Stimulated activated CD8-positive, alpha-beta memory T cell treated with anti-CD3 and anti-CD28 coated beads, Interleukin-15, amount 100 ng/mL, for 24 hours (primary cell): Measurements from ENCODE around the gene NPLOC4.

Experiments
- DNase-seq: peaks from one replicate; pipeline ENCODE4 v3.0.0-alpha.2; 2020; ENCODE audit warnings: low read depth

NPLOC4 gene

DNA sequence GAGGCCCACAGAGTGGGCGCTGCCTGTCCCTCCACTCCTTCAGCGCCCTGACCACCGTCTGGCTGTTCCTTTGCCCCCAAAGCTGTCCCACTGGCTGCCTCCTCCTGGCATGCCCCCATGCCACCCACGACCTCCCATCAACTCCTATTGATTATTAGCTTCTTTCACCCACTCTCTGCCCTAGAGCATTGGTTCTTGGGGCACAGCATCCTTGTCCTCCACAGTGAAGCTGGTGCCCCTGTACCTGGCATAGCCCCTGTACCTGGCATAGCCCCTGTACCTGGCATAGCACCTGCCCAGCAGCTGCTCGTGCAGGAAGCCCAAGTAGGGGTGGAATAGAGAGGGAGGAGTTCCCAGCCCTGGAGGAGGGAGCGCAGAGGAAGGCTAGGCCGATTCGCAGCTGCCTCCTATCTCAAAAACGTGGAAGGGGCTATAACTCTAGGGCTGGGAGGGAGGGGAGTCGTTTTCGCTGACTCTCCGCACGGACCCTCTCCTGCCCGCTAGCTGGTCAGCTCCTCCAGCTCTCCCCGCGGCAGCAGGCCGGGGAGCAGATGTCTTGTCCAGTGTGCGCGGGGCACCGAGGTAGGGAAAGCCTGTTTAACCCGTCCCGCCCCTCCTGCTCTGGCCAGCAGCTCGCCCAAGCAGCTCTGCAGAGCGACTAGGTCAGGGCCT lies 118.7 kb downstream of the NPLOC4 start:
- DNase-seq = no peak

DNA sequence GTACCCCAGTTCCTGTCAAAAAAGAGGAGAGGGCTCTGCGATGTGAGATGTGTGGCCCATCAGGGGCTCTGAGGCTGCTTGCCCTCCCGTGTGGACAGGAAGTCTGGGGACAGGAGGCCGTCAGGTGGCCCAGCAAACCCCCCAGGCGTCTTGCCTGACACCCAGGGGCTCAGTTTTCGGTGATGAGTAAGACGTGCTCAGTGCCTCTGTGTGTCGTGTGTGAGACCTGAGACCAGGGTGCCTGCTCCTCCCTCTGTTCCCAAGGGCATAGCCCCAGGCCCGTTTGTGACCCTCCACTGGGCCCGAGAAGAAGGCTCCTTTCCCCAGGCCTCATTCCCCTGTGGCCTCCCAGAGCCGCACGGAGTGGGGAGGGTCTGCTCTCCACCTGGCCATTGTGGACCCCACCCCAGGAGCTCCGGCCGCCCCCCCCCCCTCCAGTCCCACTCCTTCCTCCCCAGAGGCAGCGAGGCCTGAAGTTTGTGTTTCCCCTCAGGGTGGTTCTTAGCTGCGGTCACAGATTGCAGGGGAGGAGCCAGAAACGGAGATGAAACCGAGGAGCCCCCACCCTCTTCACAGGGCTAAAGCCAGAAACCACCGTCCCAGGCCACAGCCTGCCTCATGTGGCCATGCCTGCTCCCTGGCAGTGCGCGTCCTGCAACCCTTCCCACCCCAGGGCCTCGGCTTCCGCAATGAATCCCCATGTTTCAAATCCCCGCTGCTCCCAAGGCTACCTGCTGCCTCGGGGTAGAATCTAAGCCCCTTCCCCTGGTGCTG lies 119.4 kb downstream of the NPLOC4 start:
- no peak for DNase-seq

DNA sequence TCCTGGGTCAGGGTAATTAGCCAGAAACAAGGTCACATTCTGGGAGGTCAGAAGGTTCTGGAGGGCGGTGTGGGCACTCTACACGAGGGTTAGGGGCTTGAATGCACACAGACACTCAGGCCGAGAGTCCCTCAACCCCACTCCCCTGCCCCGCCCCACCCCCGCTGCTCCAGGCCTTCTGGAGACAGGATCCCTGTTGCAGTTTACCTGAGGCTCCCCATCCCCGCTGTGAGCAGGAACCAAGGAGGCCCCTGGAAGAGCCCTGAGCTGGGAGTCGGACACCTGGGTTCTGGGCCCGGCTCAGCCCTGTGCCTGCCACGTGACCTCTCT lies 119.9 kb downstream of the NPLOC4 start:
- DNase-seq = no peak

DNA sequence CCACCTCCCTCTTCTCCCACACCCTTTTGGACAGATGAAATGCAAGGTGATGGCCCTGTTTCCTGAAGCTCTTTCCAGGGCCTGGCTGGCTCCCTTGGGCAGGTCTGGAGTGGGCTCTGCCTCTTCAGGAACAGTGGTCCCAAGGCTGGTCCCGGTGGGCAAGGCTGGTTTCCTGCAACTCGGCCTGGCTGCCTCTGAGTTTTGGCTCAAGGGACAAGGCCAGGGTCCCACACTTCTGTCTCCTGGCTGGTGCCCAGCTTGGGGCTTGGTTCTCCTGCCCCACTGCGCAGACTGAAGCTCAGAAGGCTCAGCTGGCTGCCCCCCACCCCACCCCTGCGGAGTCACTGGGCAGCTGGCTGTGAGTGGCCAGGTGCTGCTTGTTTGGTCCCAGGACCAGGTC lies 120.5 kb downstream of the NPLOC4 start:
- DNase-seq = no peak

DNA sequence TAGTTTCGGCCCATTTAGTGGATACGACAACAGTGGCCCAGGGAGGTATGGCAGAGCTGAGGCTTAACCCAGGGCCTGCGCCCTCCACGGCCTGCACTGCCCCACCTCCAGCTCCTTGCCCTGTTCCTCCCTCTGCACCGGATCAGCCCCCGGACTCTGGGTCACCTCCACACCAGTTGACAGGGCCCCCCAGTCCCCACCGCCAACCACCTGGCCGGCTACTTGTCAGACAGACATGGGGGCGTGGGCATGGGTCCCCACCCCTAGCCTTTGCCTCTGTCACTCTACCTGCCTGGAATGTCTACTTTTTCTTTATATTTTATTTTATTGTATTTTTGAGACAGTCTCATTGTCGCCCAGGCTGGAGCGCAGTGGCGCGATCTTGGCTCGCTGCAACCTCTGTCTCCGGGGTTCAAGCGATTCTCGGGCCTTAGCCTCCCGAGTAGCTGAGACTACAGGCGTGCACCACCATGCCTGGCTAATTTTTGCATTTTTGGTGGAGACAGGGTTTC lies 121.3 kb downstream of the NPLOC4 start:
- DNase-seq = no peak

DNA sequence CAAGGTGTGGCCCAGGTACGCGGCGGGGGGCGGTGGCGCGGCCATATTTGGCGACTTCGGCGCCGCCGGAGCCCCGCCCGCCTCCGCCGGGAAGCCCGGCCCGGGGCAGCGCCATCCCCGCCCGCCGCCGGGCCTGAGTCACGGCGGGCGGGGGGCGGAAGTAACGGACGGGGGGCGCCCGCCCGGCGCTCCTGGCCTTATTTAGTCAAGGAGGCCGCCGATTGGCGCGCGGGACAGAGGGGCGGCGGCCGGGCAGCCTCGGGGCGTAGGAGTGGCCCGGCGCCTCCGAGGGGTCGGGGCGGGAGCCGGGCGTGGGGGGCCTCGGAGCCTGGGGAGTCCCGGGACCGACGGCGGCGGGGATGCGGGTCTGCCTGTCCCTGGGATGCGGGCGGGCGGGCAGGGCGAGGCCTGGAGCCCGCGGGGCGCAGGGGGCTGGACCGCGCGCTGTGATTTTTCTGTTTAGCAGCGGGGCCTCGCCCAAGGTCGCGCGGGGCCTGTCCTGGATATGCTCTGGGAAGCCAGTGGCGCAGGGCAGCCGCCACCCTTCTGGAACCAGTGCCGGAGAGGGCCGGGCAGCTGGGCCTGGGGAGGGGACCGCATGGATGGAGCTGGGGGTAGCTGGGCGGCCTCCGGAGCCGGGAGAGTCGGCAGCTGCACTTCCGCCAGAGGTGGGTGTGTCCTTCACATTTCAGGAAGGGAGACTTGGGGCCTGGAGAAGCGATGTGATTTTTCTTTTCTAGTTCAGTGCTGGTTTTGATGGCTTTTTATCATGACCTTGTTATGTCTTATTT lies 122.0 kb downstream of the NPLOC4 start:
- no peak for DNase-seq

DNA sequence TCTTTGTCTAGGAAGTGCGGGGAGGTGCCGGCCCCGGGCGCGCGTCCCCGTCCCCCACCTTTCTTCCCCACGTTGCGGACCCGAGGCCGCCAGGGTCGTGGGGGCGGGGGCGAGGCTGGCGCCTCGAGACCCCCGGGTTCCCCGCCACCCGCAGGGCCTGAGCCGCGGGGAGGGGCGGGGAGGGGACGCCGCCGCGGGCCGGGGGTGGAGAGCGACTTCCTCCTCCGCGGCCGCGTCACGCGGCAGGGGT lies 122.5 kb downstream of the NPLOC4 start:
- no peak for DNase-seq

DNA sequence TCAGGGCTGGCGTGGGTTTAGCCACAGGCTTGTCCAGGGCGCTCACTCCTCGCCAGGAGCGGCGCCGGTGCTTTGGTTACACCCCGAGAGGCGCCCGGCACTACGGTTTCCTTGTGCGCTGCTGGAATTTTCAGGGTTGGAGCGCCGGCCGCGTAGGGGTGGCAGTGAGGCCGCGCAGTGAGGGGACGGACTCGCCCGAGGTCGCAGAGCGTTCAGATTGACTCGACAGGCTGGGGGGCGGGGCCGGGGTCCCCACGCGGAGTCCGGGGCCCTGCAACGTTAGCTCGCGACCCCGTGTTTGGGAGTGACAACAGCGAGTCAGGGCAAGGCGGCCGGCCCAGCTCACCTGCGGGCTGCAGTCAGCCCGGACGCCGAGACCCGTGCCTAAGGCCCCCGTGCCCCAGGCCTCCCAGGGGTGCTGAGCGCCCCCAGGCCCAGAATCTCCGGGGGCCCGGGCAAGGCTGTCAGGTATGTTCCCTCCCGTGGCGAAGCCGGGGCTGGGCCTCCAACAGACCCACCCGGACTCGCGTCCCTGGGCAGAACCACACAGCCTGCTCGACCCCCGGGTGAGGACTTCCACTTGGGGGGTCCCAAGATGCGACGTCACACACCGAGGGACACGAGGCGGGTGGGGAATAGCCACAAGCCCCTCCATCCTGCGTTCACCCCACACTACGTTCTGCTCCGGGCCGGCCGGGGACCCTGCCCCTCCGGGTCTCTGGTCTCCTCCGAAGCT lies 123.0 kb downstream of the NPLOC4 start:
- DNase-seq = no peak

DNA sequence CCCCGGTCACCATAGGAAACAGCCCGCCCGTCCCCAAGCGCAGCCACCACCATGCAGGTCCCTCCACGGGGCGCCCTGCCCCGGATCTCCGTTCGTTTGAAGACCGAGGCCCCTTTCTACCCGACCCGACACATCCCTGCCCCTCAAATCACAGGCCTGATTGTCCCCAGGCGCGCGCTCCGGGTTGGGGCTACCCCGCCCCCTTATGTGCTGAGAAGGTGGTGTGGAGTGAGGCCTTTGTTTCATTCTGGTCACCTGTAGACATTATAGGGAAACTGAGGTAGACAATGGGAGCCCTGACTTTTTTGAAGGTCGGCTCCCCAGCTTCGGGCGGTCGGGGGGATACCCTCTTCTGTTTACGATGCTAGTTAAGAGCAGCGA lies 123.5 kb downstream of the NPLOC4 start:
- no peak for DNase-seq

DNA sequence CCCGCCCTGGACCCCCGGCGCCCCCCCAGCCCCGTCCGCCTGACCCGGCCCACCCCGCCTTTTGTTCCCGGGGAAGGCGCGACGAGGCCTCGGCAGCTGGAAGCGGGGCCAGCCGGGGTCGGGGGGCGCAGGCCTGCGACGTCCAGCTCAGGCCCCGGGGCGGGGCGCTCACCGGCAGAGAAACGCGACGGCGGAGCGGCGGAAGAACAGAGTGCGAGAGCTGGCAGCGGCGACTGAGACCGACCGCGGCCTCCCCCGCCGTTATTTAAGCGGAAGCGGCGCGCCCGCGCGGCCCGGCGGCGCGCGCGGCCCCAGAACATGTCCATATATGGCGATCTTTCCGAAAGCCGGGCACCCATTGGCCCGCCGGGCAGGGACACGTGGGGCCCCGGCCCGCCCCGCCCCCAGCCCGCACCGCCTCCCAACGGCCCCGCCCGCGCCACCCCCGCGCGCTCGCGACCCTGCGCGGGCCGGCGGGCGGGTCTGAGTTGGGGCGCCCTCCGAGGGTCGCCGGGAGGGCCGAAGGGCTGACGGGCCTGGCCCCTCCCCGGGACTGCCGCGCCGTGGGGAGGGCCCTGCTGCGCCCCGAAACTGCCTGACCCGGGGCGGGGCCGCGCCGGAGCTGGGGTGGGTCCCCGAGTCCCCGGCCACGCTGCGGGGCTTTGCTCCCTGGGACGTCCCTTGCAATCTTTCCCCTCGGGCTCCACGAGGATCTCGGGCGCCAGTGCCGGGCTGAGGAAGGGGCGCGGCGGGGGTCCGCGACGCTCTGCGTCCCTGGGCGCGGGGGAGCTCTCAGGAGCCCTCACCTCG lies 124.1 kb downstream of the NPLOC4 start, which contains the start of gene ACTG1:
ACTG1 (minus strand) TSS at position 238 of the 810 bp plus-strand sequence. CDS start 445 bp downstream, outside the sequence.
- peak; percentile 87 for DNase-seq

DNA sequence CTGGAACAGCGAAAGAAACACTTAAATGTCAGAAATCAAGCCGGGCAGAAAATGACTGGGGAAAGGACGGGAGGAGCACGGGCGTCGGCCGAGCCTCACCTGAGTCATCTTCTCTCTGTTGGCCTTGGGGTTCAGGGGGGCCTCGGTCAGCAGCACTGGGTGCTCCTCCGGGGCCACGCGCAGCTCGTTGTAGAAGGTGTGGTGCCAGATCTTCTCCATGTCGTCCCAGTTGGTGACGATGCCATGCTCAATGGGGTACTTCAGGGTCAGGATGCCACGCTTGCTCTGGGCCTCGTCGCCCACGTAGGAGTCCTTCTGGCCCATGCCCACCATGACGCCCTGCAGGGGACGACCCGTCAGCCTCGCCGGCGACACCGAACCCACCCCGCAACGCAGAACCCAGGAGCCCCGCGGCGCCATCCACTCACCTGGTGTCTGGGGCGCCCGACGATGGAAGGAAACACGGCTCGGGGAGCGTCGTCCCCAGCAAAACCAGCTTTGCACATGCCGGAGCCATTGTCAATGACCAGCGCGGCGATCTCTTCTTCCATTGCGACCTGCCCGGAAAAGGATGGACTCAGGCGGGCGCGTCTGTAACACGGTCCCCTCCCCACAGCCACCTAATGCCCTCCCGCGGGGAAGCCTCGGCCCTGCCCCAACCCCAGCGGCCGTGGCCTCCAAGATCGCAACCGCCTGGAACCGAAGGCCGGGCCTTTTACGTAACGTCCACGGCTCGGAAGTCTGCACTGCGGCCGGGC lies 124.9 kb downstream of the NPLOC4 start:
- DNase-seq = no peak

DNA sequence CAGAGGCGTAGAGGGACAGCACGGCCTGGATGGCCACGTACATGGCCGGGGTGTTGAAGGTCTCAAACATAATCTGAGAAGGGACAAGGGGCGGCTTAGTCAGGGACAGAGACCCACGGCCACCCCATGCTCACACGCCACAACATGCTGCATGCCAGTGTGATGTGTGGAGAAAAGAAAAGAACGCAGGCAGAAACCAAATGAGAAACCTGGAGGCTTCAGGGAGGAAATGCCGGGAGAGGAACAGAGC lies 125.4 kb downstream of the NPLOC4 start:
- DNase-seq = no peak

DNA sequence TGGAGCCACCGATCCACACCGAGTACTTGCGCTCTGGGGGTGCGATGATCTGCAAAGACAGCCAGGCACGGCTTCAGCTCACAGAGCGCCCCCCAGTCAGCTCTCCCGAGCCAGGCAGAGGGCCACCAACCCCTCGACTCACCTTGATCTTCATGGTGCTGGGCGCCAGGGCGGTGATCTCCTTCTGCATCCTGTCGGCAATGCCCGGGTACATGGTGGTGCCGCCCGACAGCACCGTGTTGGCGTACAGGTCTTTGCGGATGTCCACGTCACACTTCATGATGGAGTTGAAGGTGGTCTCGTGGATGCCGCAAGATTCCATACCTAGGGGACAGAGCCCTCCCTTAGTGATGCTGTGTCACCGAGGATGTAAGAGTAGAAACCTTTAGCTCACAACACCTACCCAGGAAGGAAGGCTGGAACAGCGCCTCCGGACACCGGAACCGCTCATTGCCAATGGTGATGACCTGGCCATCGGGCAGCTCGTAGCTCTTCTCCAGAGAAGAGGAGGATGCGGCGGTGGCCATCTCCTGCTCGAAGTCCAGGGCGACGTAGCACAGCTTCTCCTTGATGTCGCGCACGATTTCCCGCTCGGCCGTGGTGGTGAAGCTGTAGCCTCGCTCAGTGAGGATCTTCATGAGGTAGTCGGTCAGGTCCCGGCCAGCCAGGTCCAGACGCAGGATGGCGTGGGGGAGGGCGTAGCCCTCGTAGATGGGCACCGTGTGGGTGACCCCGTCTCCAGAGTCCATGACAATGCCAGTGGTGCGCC lies 125.9 kb downstream of the NPLOC4 start:
- no peak for DNase-seq

DNA sequence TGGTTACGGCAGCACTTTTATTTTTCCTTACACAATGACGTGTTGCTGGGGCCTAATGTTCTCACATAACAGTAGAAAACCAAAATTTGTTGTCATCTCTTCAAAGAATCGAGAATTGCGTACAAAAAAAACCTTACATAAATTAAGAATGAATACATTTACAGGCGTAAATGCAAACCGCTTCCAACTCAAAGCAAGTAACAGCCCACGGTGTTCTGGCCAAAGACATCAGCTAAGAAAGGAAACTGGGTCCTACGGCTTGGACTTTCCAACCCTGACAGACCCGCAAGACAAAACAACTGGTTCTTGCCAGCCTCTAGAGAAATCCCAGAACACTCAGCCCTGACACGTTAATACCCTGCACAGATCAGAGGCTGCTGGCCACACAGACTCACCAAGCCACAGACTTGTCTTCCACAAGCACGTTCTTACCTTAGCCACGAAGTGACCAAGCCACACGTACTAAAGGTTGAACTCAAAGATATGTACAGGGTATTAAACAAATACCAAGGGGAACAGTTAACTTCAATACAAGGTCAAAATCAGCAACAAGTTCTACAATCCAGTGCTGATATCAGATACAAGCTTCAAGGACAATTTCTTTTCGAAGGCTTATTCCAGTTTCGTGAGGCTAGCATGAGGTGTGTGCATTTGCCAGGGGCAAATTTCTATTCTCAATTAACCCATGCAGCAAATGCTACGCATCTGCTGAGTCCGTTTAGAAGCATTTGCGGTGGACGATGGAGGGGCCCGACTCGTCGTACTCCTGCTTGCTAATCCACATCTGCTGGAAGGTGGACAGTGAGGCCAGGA lies 126.7 kb downstream of the NPLOC4 start:
- DNase-seq = no peak

DNA sequence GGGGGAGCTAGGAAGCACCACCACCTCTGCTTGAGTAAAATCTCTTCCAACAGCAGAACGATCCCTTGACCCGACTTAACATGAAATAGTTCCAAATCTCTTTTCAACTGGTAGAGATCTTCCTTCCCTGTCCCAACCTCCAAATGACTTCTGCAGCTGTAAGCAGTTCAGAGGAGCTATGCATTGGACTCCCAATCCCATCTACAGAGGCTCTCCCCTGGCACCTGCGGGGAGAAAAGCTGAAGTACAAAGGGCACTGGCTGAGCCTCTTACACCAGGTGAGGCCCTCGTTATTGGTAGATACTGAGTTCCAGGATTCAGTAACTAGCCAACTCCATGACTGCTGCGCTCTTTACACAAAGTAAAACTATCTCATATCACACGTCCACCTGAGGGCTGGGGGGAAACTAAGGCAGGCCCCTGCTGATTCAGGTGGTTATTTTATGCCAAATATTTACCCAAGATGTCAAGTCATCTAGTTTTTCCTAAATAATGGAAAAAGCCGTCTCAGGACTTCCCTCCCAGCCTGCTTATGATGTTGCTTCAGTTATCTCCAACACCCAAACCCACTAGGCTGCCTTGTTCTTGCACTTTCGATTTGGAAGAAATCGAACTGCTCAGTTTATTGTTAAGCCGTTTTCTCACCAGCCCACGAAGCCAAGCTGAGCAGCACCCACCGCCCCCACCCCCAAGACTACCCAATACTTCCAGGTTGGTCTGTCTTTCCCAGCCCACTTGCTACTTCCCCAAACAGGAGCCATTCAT lies 127.5 kb downstream of the NPLOC4 start:
- no peak for DNase-seq

DNA sequence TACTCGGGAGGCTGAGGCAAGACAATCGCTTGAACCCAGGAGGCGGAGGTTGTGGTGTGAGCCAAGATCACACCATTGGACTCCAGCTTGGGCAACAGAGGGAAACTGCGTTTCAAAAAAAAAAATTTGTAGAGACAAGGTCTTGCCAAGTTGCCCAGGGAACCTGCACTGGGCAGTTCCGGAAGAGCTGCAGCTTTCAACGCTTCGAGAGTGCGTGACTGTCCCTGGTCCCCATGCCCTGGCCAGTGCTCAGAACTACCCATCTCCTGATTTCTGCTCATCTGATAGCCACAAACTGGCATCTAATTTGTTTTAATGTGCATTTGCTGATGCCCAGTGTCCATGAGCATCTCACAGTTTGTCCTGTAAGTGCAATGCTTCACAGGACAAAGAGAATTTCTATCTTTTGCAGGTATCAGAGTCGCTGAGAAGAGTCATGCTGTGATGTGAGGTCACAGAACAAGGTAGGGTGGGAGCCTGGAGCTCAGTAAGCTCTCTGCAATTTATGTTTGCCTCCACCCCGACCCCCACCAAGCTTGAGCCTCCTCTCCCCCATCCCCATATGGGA lies 128.2 kb downstream of the NPLOC4 start:
- DNase-seq = no peak
